Adrenal gland (tissue), 12 donors: ENCODE measurements around the gene LDHB. TPM values are rescaled to one million over a fixed set of nuclear protein-coding genes. Genes with fewer than 3 reads are reported as not detected.
A peak's percentile ranks its signal among the peaks of the same experiment; 100 is the strongest.

Experiments used
- DNase-seq, 7 donors: peaks; one replicate each; pipeline ENCODE4 v3.0.0-alpha.2; 2019 to 2020
- H3K27ac ChIP-seq, 5 donors: fragments of 200-600 bp; sonication (generic) in 4 of 5; 1 replicate in 3 of 5; 2 replicates in 2 of 5; pipeline versions ENCODE4 v1.5.1 to v1.8.0; 2016 to 2020; ENCODE audit warnings: mild to moderate bottlenecking in 1 of 5
- H3K27me3 ChIP-seq: fragments of 200-600 bp; 2 replicates; pipeline ENCODE4 v1.8.0; 2021
- H3K36me3 ChIP-seq, 2 donors: fragments of 200-600 bp; replicated peaks in 1 of 2; 1 replicate in 1 of 2; 2 replicates in 1 of 2; pipeline versions ENCODE4 v1.5.1 to v1.8.0; 2018 to 2022
- H3K4me1 ChIP-seq, 2 donors: fragments of 200-600 bp; replicated peaks in 1 of 2; 1 replicate in 1 of 2; 2 replicates in 1 of 2; pipeline versions ENCODE4 v1.5.1 to v1.8.0; 2018 to 2021
- H3K4me3 ChIP-seq, 4 donors: fragments of 200-600 bp; sonication (generic) in 3 of 4; one replicate each; pipeline ENCODE4 v1.5.1; 2016 to 2018
- H3K9me3 ChIP-seq, 3 donors: fragments of 200-600 bp; sonication (generic) in 1 of 3; replicated peaks in 1 of 3; 1 replicate in 2 of 3; 2 replicates in 1 of 3; pipeline versions ENCODE4 v1.5.1 to v1.8.0; 2016 to 2021
- CTCF ChIP-seq, 6 experiments: fragments of 450-650 bp in 4 of 6; fragments of 200-600 bp in 2 of 6; sonication (generic) in 1 of 6; IDR thresholded peaks; 1 replicate in 5 of 6; 2 replicates in 1 of 6; pipeline versions ENCODE4 v1.5.1 to v1.8.0; 2016 to 2021; ENCODE audit warnings: antibody characterized with exemption in 6 of 6, mild to moderate bottlenecking in 2 of 6, moderate library complexity in 1 of 6
- POLR2A ChIP-seq, 2 donors: fragments of 450-650 bp; IDR thresholded peaks; one replicate each; pipeline ENCODE4 v1.6.1; 2017; ENCODE audit warnings: antibody characterized with exemption in 2 of 2, mild to moderate bottlenecking in 2 of 2, moderate library complexity in 1 of 2
- WGBS, 4 donors: extraction: QIAGEN DNeasy Blood & Tissue Kit in 2 of 4; methylation state at CpG; one replicate each; pipeline versions ENCODE4 v1.1.5 to v1.1.7; 2013 to 2017; 5-methylcytosine and 5-hydroxymethylcytosine counted together
- intact Hi-C, 2 donors: fragments of 100-400 bp; cut with DNase I; formaldehyde crosslinking; loops; one replicate each; pipeline versions ENCODE4 v1.14.1 to v1.15.0; 2022 to 2023
- polyA plus RNA-seq, 3 donors: library from polyadenylated mRNA; stranded (reverse); fragments of 200-250 nt in 2 of 3; fragments of 350-450 nt in 1 of 3; fragmentation: Illumina TruSeq in 1 of 3; extraction: RNeasy Lipid Tissue Mini Kit (QIAGEN cat#74804) in 1 of 3; gene quantifications; one replicate each; pipeline ENCODE4 v1.2.3, GENCODE V29; 2013 to 2014
- total RNA-seq, 9 donors: library from RNA; depleted of rRNA in 4 of 9; stranded (reverse); fragments of >200 nt in 4 of 9; fragments of 120-200 nt in 1 of 9; fragmentation: NEBNext Ultra II Directional in 1 of 9; extraction: Animal tissue kit (Norgen Biotek cat#: 25700) in 1 of 9; gene quantifications; one replicate each; pipeline versions ENCODE4 v1.1.0 to v1.2.4, GENCODE V29; 2013 to 2023
- donor health status: healthy with polysubstance abuse.
- donor health status: Bipolar disorder and iron deficiency.
- donor health status: DM: yes; HTN: yes; CAD: no.
- donor health status: DM: no; HTN: no; CAD: no.
- donor health status: DM: no; HTN: no; CAD: no.
- donor health status: DM: yes; HTN: yes; CAD: no.

LDHB gene
- total and polyA plus RNA-seq, 12 donors = 334 to 1,272 (median 614) TPM

- Histone ChIP-seq H3K4me3 (no peak overlapping the region), H3K27ac (no peak overlapping the region), H3K27me3 (no peaks in the 10 kb centered on the region), H3K4me1 (peaks cover 0 to 15% of the 10 kb centered on the region in 2 donors), H3K36me3 (no peaks in the 10 kb centered on the region), H3K9me3 (no peaks in the 10 kb centered on the region)
- TF ChIP-seq CTCF (IDR thresholded peaks at IDR 0.05) (no peak), POLR2A (IDR thresholded peaks at IDR 0.05) (no peak)
- intact Hi-C loops = loop anchor here in 1 of 2 donors (10.0 kb wide), 1 partner anchor 60 kb away; no protein-coding TSS in a partner anchor
- 84 to 88% (median 86%) methylated on average over 2 of the region's 2 CpGs for WGBS, 4 donors
- no peak for DNase-seq
These were observed 43.1 kb downstream of the LDHB start for GRCh38 chr12:21614506-21614905.

- Histone ChIP-seq H3K9me3 (no peaks in the 10 kb centered on the region), H3K27me3 (no peaks in the 10 kb centered on the region), H3K4me1 (peaks cover 0 to 15% of the 10 kb centered on the region in 2 donors), H3K27ac (no peak overlapping the region), H3K4me3 (no peak overlapping the region), H3K36me3 (no peaks in the 10 kb centered on the region)
- TF ChIP-seq CTCF (IDR thresholded peaks at IDR 0.05) = peak in 1 of 6 experiments; percentile 17
- TF ChIP-seq POLR2A (IDR thresholded peaks at IDR 0.05) = no peak
- intact Hi-C loops = loop anchor here in 1 of 2 donors (10.0 kb wide), 1 partner anchor 61 kb away; no protein-coding TSS in a partner anchor
- DNase-seq = no peak
- 26 to 40% (median 37%) methylated on average over 2 of the region's 2 CpGs for whole genome bisulfite sequencing, 4 donors
These were observed 43.7 kb downstream of the LDHB start for GRCh38 chr12:21613931-21614330.

- Histone ChIP-seq H3K4me1 (no peaks in the 10 kb centered on the region), H3K4me3 (no peak overlapping the region), H3K9me3 (no peaks in the 10 kb centered on the region), H3K27ac (no peak overlapping the region), H3K27me3 (no peaks in the 10 kb centered on the region), H3K36me3 (no peaks in the 10 kb centered on the region)
- TF ChIP-seq POLR2A (IDR thresholded peaks at IDR 0.05) (no peak), CTCF (IDR thresholded peaks at IDR 0.05) (no peak)
- no peak for DNase-seq
- intact Hi-C loops = no loop called here
These were observed 49.4 kb downstream of the LDHB start for GRCh38 chr12:21608196-21608595.

GRCh38 chr12:21607701-21608100 lies 49.9 kb downstream of the LDHB start:
- no peaks in the 10 kb centered on the region for H3K9me3 ChIP-seq
- no peak overlapping the region for H3K4me3 ChIP-seq
- intact Hi-C loops = no loop called here
- H3K27ac ChIP-seq = no peak overlapping the region
- 36 to 69% (median 58%) methylated on average over 2 of the region's 2 CpGs for WGBS, 4 donors
- TF ChIP-seq POLR2A (IDR thresholded peaks at IDR 0.05) = no peak
- TF ChIP-seq CTCF (IDR thresholded peaks at IDR 0.05) = peak in 5 of 6 experiments; percentile 19 to 53 (median 47)
- no peaks in the 10 kb centered on the region for H3K27me3 ChIP-seq
- DNase-seq = no peak
- H3K4me1 ChIP-seq = no peaks in the 10 kb centered on the region
- no peaks in the 10 kb centered on the region for H3K36me3 ChIP-seq
